ENCODE data around the gene BPTF. TPM values are rescaled to one million over a fixed set of nuclear protein-coding genes. Genes with fewer than 3 reads are reported as not detected.
A peak's percentile ranks its signal among the peaks of the same experiment; 100 is the strongest.

Gene BPTF
- total and polyA plus RNA-seq, 4 experiments from 2014 or later: 2.4 to 187 (median 106) TPM

GRCh38 chr17:67982034-67982640, 156.8 kb downstream of the BPTF start:
- Histone ChIP-seq H3K27ac (ENCODE audit: low read depth, low read length) (no peak overlapping the region), H3K4me3 (ENCODE audit: low read length in 2 of 2) (no peak overlapping the region), H3K36me3 (ENCODE audit: insufficient read depth, low read length) (no peaks in the 10 kb centered on the region), H3K9me3 (ENCODE audit: control insufficient read depth in 1 of 2, low read length in 2 of 2) (no peaks in the 10 kb centered on the region), H3K27me3 (ENCODE audit: insufficient read depth, low read length) (no peaks in the 10 kb centered on the region), H3K4me1 (ENCODE audit: insufficient read depth, low read length) (no peaks in the 10 kb centered on the region)
- Mint-ChIP-seq H3K27ac (no peak overlapping the region), H3K4me3 (no peak overlapping the region), H3K27me3 (no peaks in the 10 kb centered on the region), H3K4me1 (no peaks in the 10 kb centered on the region), H3K9me3 (no peaks in the 10 kb centered on the region), H3K36me3 (peaks cover 15 to 18% of the 10 kb centered on the region in 2 donors)
- ChIA-PET POLR2A (ENCODE audit: partially characterized antibody) (no interaction called here), CTCF (ENCODE audit: partially characterized antibody) (no interaction called here)
- intact Hi-C loops (cut with micrococcal nuclease): no loop called here
- DNase-seq: no peak

- Histone ChIP-seq H3K27ac (ENCODE audit: low read depth, low read length) (no peak overlapping the region), H3K36me3 (ENCODE audit: insufficient read depth, low read length) (no peaks in the 10 kb centered on the region), H3K9me3 (ENCODE audit: control insufficient read depth in 1 of 2, low read length in 2 of 2) (no peaks in the 10 kb centered on the region), H3K27me3 (ENCODE audit: insufficient read depth, low read length) (no peaks in the 10 kb centered on the region), H3K4me3 (ENCODE audit: low read length in 2 of 2) (no peak overlapping the region), H3K4me1 (ENCODE audit: insufficient read depth, low read length) (no peaks in the 10 kb centered on the region)
- Mint-ChIP-seq H3K9me3 (no peaks in the 10 kb centered on the region), H3K4me3 (no peak overlapping the region), H3K36me3 (peaks cover 15 to 18% of the 10 kb centered on the region in 2 donors), H3K27me3 (no peaks in the 10 kb centered on the region), H3K27ac (no peak overlapping the region), H3K4me1 (no peaks in the 10 kb centered on the region)
- intact Hi-C loops (cut with micrococcal nuclease): no loop called here
- POLR2A ChIA-PET (ENCODE audit: partially characterized antibody): no interaction called here
- CTCF ChIA-PET (ENCODE audit: partially characterized antibody): no interaction called here
- DNase-seq: no peak
Observed at GRCh38 chr17:67982686-67983382, 157.5 kb downstream of the BPTF start.

GRCh38 chr17:67983383-67983688, 158.0 kb downstream of the BPTF start:
- Histone ChIP-seq H3K27me3 (ENCODE audit: insufficient read depth, low read length) (no peaks in the 10 kb centered on the region), H3K27ac (ENCODE audit: low read depth, low read length) (no peak overlapping the region), H3K4me3 (ENCODE audit: low read length in 2 of 2) (no peak overlapping the region), H3K4me1 (ENCODE audit: insufficient read depth, low read length) (no peaks in the 10 kb centered on the region), H3K9me3 (ENCODE audit: control insufficient read depth in 1 of 2, low read length in 2 of 2) (no peaks in the 10 kb centered on the region), H3K36me3 (ENCODE audit: insufficient read depth, low read length) (no peaks in the 10 kb centered on the region)
- ChIA-PET CTCF (ENCODE audit: partially characterized antibody) (no interaction called here), POLR2A (ENCODE audit: partially characterized antibody) (no interaction called here)
- no peaks in the 10 kb centered on the region for H3K27me3 Mint-ChIP-seq
- H3K27ac Mint-ChIP-seq: no peak overlapping the region
- no peak for DNase-seq
- no peak overlapping the region for H3K4me3 Mint-ChIP-seq
- no peaks in the 10 kb centered on the region for H3K4me1 Mint-ChIP-seq
- no peaks in the 10 kb centered on the region for H3K9me3 Mint-ChIP-seq
- intact Hi-C loops (cut with micrococcal nuclease): no loop called here
- H3K36me3 Mint-ChIP-seq: peaks cover 15 to 18% of the 10 kb centered on the region in 2 donors

- Histone ChIP-seq H3K27me3 (ENCODE audit: insufficient read depth, low read length) (peaks cover 9% of the 10 kb centered on the region), H3K36me3 (ENCODE audit: insufficient read depth, low read length) (no peaks in the 10 kb centered on the region), H3K4me3 (ENCODE audit: low read length in 2 of 2) (no peak overlapping the region), H3K4me1 (ENCODE audit: insufficient read depth, low read length) (peaks cover 26% of the 10 kb centered on the region), H3K9me3 (ENCODE audit: control insufficient read depth in 1 of 2, low read length in 2 of 2) (no peaks in the 10 kb centered on the region), H3K27ac (ENCODE audit: low read depth, low read length) (no peak overlapping the region)
- no peak for DNase-seq
- ChIA-PET POLR2A (ENCODE audit: partially characterized antibody) (no interaction called here), CTCF (ENCODE audit: partially characterized antibody) (no interaction called here)
- H3K27ac Mint-ChIP-seq: no peak overlapping the region
- intact Hi-C loops (cut with micrococcal nuclease): no loop called here
- H3K4me1 Mint-ChIP-seq: peaks cover 14 to 26% (median 19%) of the 10 kb centered on the region in 4 donors
- H3K36me3 Mint-ChIP-seq: peaks cover 0 to 8% of the 10 kb centered on the region in 2 donors
- H3K4me3 Mint-ChIP-seq: no peak overlapping the region
- H3K9me3 Mint-ChIP-seq: peaks cover 0 to 5% (median 0%) of the 10 kb centered on the region in 8 donors
- H3K27me3 Mint-ChIP-seq: peaks cover 6 to 8% of the 10 kb centered on the region in 2 donors
Observed at GRCh38 chr17:67990909-67991308, 165.6 kb downstream of the BPTF start.

- peak in 1 of 5 donors; percentile 10 for DNase-seq
- CTCF ChIA-PET (ENCODE audit: partially characterized antibody): interaction anchor here (1.3 kb wide), 1 partner anchor 27 kb away, joined by 4 read pairs; no protein-coding TSS in a partner anchor
- Histone ChIP-seq H3K4me3 (ENCODE audit: low read length in 2 of 2) (peak overlapping the region; percentile 25 to 63), H3K4me1 (ENCODE audit: insufficient read depth, low read length) (peaks cover 34% of the 10 kb centered on the region), H3K27ac (ENCODE audit: low read depth, low read length) (peak overlapping the region; percentile 33), H3K27me3 (ENCODE audit: insufficient read depth, low read length) (peaks cover 13% of the 10 kb centered on the region), H3K36me3 (ENCODE audit: insufficient read depth, low read length) (no peaks in the 10 kb centered on the region), H3K9me3 (ENCODE audit: control insufficient read depth in 1 of 2, low read length in 2 of 2) (no peaks in the 10 kb centered on the region)
- H3K27ac Mint-ChIP-seq: peak overlapping the region; percentile 84 to 95 (median 88)
- peaks cover 19 to 34% (median 26%) of the 10 kb centered on the region in 4 donors for H3K4me1 Mint-ChIP-seq
- intact Hi-C loops (cut with micrococcal nuclease): no loop called here
- peak overlapping the region; percentile 85 to 97 (median 94) for H3K4me3 Mint-ChIP-seq
- peaks cover 0 to 9% of the 10 kb centered on the region in 2 donors for H3K36me3 Mint-ChIP-seq
- peaks cover 9 to 12% of the 10 kb centered on the region in 2 donors for H3K27me3 Mint-ChIP-seq
- POLR2A ChIA-PET (ENCODE audit: partially characterized antibody): interaction anchor here (1.3 kb wide), 1 partner anchor 27 kb away, joined by 6 read pairs; no protein-coding TSS in a partner anchor
- H3K9me3 Mint-ChIP-seq: peaks cover 0 to 5% (median 0%) of the 10 kb centered on the region in 8 donors
Observed at GRCh38 chr17:67992548-67993152, 167.3 kb downstream of the BPTF start.

GRCh38 chr17:67993153-67993997, 168.1 kb downstream of the BPTF start:
- peak overlapping the region; percentile 91 to 97 (median 94) for H3K4me3 Mint-ChIP-seq
- POLR2A ChIA-PET (ENCODE audit: partially characterized antibody): interaction anchor here (1.0 to 1.3 kb wide), 3 partner anchors 26 to 519 kb away, joined by 3 to 6 read pairs (median 3); partner anchors contain the start of gene PRKAR1A

More at GRCh38 chr17:67993153-67993997, 168.1 kb downstream of the BPTF start:
- H3K27ac Mint-ChIP-seq: peak overlapping the region; percentile 84 to 95 (median 88)
- peaks cover 19 to 35% (median 26%) of the 10 kb centered on the region in 4 donors for H3K4me1 Mint-ChIP-seq
- Histone ChIP-seq H3K4me1 (ENCODE audit: insufficient read depth, low read length) (peaks cover 34% of the 10 kb centered on the region), H3K36me3 (ENCODE audit: insufficient read depth, low read length) (no peaks in the 10 kb centered on the region), H3K4me3 (ENCODE audit: low read length in 2 of 2) (peak overlapping the region; percentile 25 to 63), H3K27me3 (ENCODE audit: insufficient read depth, low read length) (peaks cover 13% of the 10 kb centered on the region), H3K9me3 (ENCODE audit: control insufficient read depth in 1 of 2, low read length in 2 of 2) (no peaks in the 10 kb centered on the region), H3K27ac (ENCODE audit: low read depth, low read length) (peak overlapping the region; percentile 33)
- CTCF ChIA-PET (ENCODE audit: partially characterized antibody): interaction anchor here (1.4 to 1.6 kb wide), 2 partner anchors 8 to 18 kb away, joined by 3 to 7 read pairs; no protein-coding TSS in a partner anchor
- DNase-seq: peak; percentile 73 to 79 (median 73)
- intact Hi-C loops (cut with micrococcal nuclease): no loop called here
- H3K27me3 Mint-ChIP-seq: peaks cover 9 to 12% of the 10 kb centered on the region in 2 donors
- H3K9me3 Mint-ChIP-seq: peaks cover 0 to 5% (median 0%) of the 10 kb centered on the region in 8 donors
- peaks cover 0 to 9% of the 10 kb centered on the region in 2 donors for H3K36me3 Mint-ChIP-seq
